Medulla oblongata (tissue), 1 donor: ENCODE measurements around the gene TNPO2.
"Not testable (repeated sequence)": the region's sequence is repeated elsewhere in the genome, so short reads cannot be mapped to it uniquely, and the experiment has no call there.

Source experiments
- DNase-seq: peaks from one replicate; pipeline ENCODE4 v3.0.0-alpha.2; 2015; ENCODE audit errors: extremely low spot score

The TNPO2 gene

GRCh38 chr19:12736995-12737834 is 13.5 kb upstream of the TNPO2 start, which contains the start of gene GET3:
GET3 (plus strand) TSS chr19:12737497; CDS start chr19:12737506, 9 bp downstream.
- peak; percentile 99 for DNase-seq

GRCh38 chr19:12733369-12734214 is 9.9 kb upstream of the TNPO2 start:
- DNase-seq = no peak

GRCh38 chr19:12731337-12731736 is 7.6 kb upstream of the TNPO2 start:
- no peak for DNase-seq

- no peak for DNase-seq
These were observed 6.3 kb upstream of the TNPO2 start for GRCh38 chr19:12730064-12730463.

GRCh38 chr19:12727745-12728433 is 4.2 kb upstream of the TNPO2 start:
- no peak for DNase-seq

- DNase-seq = no peak
These were observed 3.2 kb upstream of the TNPO2 start for GRCh38 chr19:12726988-12727316.

- not testable (repeated sequence) for DNase-seq
These were observed 1.9 kb upstream of the TNPO2 start for GRCh38 chr19:12725612-12726011.

- no peak for DNase-seq
These were observed 421 bp downstream of the TNPO2 start for GRCh38 chr19:12723381-12723640.

GRCh38 chr19:12722566-12723380 is 959 bp downstream of the TNPO2 start:
- peak; percentile 100 for DNase-seq

GRCh38 chr19:12721656-12722565 is 1.8 kb downstream of the TNPO2 start:
- DNase-seq = peak; percentile 35

GRCh38 chr19:12720851-12721655 is 2.7 kb downstream of the TNPO2 start:
- no peak for DNase-seq

GRCh38 chr19:12720296-12720695 is 3.4 kb downstream of the TNPO2 start:
- DNase-seq = no peak

GRCh38 chr19:12715929-12716328 is 7.8 kb downstream of the TNPO2 start:
- DNase-seq = no peak

GRCh38 chr19:12715102-12715501 is 8.6 kb downstream of the TNPO2 start:
- no peak for DNase-seq

GRCh38 chr19:12713304-12713703 is 10.4 kb downstream of the TNPO2 start:
- not testable (repeated sequence) for DNase-seq

- DNase-seq = not testable (repeated sequence)
These were observed 11.7 kb downstream of the TNPO2 start for GRCh38 chr19:12712077-12712476.

- DNase-seq = no peak
These were observed 12.5 kb downstream of the TNPO2 start for GRCh38 chr19:12711187-12711586.

GRCh38 chr19:12708641-12709040 is 15.1 kb downstream of the TNPO2 start:
- DNase-seq = no peak

- no peak for DNase-seq
These were observed 17.4 kb downstream of the TNPO2 start for GRCh38 chr19:12706332-12706718.
